Iris pigment epithelial cell (primary cell): Measurements from ENCODE around the gene IL3.
"Not testable (repeated sequence)": the region's sequence is repeated elsewhere in the genome, so short reads cannot be mapped to it uniquely, and the experiment has no call there.

ENCODE experiments used
- DNase-seq: peaks from one replicate; pipeline ENCODE4 v3.0.0-alpha.2; 2011; ENCODE audit warnings: low read depth

The IL3 gene

DNA sequence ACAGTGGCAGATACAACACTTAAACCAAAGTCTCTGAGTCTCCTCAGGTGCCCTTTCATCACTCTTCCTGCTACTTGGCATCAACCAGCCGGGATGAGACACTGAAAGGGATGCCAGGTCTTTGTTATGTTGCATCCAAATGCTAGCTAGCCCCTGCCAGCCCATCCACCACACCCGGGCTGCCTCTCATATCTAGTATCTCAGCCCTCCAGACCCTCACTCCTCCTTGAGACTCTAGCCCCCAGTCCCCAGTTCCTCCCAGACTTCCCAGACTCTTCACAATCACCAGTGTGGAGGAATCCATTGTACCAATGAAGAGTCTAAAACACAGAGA lies 34.6 kb downstream of the IL3 start:
- DNase-seq = no peak

DNA sequence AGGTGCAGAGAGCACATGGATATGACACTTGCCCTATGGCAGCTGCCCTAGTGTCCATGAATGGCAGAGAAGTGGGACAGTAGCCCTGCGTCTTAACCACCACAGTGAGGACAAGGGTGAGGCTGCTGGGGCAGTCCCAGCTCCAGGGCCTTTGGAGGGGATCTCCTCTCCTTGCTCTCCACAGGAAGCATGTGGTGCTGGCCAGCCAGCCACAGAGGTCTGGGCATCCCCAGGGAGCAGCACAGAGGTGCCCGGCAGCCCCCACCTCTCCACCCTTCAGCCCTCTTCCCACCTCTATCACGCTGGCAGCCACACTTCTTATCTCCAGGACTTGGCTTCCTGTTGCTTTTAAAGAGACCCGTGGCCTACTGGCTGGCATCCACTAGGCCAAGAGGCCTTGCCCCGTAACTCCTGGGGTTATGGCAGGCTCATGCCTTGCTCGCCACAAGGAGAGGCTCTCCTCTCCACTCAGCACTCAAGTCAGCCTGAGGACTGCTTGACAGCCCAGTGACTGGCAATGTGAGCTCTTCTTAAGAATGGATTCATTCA lies 35.0 kb downstream of the IL3 start:
- DNase-seq = peak; percentile 20

DNA sequence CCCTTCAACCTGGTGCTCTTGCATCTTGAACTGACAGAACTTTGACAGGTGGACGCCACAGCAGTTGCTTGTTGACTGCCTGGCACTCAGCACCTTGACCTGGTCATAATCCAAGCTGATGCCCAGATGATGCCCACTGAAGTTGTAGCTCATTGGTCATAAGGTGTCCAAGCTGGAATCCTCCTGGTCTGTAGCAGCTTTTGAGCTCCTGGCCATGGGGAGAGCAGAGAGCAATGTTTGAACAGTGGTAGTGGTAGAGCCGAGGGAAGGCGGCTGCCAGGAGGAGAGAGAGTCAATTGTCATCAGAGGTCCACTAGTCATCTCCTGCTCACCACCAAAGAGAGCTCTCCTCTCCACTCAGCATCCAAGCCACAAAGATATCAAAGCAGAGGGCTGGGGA lies 36.4 kb downstream of the IL3 start:
- DNase-seq = no peak

DNA sequence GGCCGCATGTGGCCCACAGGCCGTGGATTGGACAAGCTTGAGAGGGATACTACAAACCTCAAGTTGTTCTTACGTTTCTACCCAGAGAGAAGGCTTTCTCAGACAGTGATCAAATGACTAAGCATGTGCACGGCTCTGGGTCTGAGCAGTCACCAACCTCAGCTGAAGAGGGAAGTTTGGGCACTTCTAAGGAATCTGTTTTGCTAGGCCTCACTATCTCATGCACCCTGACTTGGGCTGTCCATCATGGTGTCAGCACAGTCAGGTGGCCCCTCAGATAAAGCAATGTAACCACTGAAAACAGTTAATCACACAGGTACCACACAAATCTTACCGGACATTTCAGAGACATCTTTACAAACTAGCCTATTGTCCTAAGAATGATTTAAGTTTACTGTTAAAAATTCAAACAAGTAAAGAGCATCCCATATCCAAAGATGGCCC lies 37.7 kb downstream of the IL3 start:
- DNase-seq = peak; percentile 63

GRCh38 chr5:132098621-132099020 lies 38.2 kb downstream of the IL3 start:
- DNase-seq = no peak

DNA sequence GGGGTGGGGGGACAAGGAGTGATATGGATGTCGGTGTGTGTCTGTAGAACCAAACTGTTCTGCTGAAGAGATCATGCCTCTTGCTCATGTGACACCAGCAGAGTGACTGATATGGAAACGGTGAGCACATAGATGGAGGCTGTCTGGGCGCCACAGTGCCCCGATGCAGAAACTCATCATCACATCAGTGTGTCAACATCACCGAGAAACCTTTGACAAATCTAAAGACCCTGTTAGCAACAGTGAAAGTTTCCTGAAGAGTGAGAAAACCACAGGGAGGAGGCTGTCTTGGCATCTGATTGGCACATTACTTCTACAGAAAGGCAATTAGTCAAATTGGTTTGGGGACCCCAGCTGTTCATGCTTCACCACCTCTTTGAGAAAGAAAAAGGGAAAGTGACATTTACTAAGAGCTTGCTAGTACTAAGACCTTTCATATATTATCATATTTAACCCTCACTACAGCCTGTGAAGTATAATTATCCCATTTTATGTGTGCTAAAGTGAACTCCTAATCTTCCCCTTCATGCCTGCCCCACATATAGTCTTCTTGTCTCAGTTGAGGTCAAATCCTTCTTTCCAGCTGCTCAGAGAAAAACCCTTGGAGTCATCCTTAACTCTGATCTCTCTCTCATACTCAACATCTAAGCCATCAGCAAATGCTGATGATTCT lies 38.8 kb downstream of the IL3 start:
- DNase-seq = no peak

DNA sequence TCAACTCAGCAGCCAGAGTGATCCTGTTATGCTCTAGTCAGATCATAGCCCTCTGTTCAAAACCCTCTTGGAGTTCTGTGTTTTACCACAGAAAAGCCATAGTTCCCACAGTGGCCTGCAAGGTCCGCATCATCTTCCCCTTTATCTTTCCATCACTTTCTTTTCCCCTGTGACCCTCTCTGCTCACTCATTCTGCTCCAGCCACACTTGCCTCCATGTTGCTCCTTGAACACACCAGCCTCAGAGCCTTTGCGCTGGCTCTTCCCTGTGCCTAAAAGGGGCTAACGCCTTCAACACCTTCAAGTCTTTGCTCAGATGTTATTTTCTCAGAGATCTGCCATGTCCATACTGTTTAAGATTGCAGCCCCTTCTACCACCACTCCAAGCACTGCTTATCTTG lies 39.5 kb downstream of the IL3 start:
- DNase-seq = no peak

DNA sequence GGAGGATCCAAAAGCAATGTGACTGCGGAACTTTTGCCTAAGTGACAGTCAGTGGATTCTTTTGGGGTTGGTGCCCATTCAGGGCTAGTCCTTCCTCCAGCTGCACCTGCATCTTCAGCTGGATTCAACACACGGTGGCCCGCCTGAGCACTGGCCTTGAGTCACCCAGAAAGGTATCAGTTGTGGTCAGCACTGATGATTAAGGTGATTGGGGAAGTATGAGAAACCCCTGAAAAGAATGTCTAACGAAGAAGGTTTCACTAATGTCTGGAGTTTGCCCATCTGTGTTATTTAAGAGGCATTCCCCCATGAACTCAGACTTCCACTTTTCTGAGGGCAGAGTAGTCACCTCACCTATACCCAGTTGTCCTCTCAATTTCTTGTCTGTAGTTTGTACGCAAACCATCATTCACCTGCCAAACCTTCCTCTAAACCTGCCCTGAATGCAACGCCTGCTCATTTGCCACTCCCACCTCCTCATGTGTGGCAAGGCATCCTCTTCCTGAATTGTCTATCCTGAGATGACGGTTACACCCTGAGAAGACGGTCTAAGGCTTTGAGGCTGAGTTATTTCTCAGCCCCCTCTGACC lies 40.3 kb downstream of the IL3 start:
- no peak for DNase-seq

DNA sequence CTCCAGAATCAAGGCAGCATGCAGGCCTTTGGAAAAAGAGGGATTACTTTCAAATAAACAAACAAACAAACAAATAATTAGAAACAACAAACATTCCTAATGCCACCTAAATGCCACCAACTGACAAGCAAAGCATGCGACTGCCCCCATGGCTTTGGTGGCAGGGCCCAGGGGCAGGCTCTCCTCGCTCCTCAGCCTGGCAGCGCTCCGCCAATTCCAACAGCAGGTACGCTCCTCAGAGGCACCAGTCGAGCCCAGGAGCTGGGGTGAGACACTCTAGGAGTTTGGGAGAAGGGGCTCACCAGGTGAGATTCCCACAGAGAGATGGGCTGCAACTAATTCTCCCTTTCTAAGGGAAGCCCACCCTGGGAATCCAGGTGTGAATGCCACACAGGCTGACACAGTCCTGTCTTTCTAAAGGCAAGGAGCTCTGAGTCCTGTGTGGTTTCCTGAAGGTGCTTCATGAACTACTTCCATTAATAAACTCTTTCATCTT lies 41.0 kb downstream of the IL3 start:
- no peak for DNase-seq

DNA sequence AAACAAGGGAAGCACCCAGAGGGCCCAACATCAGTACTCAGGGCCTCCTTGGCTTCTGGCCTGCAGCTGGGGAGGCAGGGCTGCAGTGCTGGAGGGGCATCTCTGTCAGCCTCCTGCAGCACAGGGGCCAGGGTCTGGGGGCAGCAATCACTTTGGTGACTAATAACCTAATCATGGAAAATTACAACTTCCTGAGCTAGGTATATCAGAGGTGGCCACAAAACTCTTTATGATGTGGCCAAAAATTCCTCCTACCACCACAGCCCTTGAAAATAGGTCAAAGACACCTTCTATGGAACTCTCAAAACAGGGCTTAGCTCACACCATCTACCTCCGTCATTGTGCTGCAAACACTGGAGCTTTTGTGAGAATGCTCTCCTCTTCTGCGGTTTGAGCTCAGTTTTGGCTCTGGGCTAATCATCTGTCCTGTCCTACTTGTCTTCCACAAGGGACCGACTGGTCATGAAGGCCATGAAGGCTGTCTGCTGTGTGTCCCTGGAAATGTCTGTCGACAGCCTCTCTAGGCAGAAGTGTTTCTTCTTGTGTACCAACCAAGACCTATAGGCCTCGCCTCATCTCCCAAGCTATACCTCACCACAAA lies 41.7 kb downstream of the IL3 start:
- no peak for DNase-seq

DNA sequence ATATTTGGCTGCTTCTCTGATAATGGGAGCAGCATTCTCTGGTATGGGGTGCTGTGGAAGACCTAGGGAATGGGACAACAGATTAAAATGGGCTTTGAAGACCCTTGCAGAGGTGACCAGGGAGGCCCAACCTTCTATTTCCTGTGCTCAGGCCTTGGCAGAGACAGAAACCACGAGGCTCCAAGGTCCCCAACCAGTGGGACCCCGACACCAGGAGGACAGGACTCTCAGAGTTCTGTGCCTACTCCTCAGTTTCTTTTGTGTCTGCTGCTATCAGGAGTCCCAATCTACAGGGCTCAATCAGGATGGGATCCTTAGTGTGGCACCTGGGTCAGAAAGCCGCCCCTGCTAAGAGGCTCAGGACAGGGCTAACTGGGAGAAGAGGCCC lies 42.5 kb downstream of the IL3 start:
- DNase-seq = no peak

- DNase-seq = peak; percentile 92
Observed at GRCh38 chr5:132103332-132103951, 43.0 kb downstream of the IL3 start.

DNA sequence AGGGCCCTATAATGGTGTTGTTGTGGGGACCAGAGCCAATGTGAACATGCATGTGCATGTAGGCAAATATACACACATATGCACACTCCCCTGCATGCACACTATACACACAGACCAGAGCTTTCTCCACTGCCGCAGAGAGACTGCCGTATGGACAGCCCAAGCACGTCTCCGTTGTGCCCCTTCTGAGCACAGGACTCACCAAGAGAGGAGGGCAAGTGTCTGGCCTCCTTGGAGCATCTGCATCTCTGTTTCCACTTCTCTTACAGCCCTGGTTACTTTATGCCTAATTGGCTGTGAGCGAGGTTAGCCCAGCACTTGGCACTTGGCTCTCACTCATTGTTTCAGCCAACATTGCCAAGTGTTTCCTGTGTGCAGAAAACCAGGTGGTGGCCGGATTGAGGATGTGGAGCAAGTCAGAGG lies 43.5 kb downstream of the IL3 start:
- DNase-seq = no peak

- DNase-seq = no peak
Observed at GRCh38 chr5:132104556-132104955, 44.1 kb downstream of the IL3 start.

GRCh38 chr5:132105688-132106087 lies 45.2 kb downstream of the IL3 start:
- DNase-seq = no peak

- DNase-seq = not testable (repeated sequence)
Observed at GRCh38 chr5:132108495-132108894, 48.0 kb downstream of the IL3 start.

DNA sequence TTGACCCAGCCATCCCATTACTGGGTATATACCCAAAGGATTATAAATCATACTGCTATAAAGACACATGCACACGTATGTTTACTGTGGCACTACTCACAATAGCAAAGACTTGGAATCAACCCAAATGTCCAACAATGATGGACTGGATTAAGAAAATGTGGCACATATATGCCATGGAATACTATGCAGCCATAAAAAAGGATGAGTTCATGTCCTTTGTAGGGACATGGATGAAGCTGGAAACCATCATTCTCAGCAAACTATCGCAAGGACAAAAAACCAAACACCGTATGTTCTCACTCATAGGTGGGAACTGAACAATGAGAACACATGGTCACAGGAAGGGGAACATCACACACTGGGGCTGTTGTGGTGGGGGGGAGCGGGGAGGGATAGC lies 48.5 kb downstream of the IL3 start:
- DNase-seq = not testable (repeated sequence)

GRCh38 chr5:132109494-132110053 lies 49.1 kb downstream of the IL3 start:
- DNase-seq = no peak

DNA sequence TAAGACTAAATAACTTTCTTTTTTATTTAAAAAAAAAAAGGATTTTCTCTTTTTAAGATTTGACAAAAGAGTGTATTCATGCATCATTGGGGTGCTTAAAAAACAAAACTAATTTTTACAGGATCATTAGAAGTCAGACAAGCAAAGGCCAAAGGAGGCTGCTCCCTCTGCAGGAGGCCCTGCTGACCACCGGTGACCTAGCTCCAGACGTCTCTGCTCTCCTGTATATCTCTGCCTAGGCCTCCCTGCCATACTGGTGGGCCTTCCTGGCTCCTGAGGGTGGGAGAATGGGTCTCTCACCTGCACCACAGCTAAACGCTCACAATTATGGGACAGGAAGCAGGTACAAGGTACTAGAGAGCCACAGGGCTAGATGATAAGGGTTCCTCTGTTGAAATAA lies 49.7 kb downstream of the IL3 start:
- DNase-seq = no peak

- peak; percentile 28 for DNase-seq
Observed at GRCh38 chr5:132110930-132111329, 50.5 kb downstream of the IL3 start.

GRCh38 chr5:132112111-132112510 lies 51.7 kb downstream of the IL3 start:
- no peak for DNase-seq
